GM19238 (cell line): Measurements from ENCODE around the gene ATG9B.
A peak's percentile ranks its signal among the peaks of the same experiment; 100 is the strongest.

ENCODE experiments used
- DNase-seq: peaks from one replicate; pipeline ENCODE4 v3.0.0; 2011; ENCODE audit warnings: low spot score; ENCODE audit not compliant: insufficient read length

The ATG9B gene

DNA sequence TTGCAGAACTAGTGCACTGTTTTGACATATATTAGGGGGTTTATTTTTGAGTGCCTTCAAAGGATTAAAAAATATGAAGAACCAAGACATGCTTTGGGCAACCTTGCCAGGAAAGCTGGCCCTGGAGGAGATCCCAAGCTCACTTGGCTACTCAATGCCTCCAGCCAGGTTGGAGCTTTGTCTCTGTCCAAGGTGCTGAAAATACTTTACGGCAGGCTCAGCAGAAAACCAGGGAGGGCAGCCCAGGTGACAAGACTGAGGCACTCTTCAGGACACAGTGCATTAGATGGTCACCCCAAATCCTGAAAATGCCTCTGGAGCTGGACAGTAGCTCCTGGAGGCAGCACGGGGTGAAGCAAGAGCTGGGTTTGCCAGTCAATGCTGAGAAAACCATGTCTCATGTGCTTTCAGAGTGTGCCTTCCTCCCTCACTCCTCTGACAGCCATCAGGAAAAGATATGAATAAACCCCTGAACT lies 40.4 kb downstream of the ATG9B start:
- no peak for DNase-seq

DNA sequence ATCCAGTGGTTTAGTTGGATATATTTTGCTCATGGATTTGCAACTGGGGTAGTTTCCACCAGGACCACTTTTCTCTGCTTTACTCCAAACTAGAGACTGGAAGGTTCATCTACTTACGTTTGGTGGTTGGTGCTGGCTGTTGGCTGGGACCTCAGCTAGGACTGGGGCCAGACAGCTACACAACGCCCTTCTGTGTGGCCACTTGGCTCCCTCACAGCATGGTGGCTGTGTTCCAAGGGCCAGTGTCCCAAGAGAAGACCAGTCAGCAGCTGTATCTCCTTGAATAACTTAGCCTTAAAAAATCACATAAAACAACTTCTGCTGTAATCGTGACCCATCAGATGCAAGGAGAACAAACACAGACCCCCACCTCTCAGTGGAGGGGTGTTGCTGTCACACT lies 41.9 kb downstream of the ATG9B start:
- no peak for DNase-seq

DNA sequence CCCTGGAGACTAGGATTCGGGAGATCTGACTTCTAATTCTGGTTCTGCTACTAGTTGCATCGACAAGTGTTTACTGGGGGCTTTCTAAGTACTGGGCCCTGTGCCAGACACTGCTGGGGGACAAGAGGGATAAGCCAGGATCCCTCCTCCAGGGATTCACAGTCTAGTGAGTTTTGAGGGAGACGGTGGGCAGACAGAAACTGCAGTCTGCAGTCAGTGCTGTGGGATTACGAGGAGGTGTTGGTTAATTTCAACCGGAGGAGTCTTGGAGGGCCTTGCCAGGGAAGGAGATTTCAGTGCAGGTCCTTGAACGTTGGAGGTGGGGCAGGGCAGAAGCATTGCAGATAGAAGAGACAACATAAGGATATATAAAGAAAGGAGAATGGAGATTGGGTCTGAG lies 42.6 kb downstream of the ATG9B start:
- no peak for DNase-seq

DNA sequence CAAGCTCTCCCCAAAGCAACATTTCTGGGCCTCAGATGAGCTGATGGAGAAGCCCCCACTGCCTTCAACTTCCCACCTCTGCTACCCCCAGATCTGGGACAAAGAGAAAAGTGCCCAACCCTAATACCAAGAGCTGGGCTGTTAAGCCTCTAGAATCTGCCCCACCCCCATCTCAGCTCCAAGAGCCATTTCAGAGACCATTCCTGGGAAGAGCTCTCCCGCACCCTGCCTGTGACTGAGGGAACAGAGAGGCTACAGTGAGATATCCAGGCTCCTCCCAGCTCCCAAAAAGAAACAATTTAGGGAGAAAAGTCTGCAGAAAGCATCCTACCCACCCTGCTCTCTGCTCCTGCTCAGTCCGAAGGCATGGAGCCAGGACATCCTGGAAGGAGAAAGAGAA lies 43.6 kb downstream of the ATG9B start:
- no peak for DNase-seq

DNA sequence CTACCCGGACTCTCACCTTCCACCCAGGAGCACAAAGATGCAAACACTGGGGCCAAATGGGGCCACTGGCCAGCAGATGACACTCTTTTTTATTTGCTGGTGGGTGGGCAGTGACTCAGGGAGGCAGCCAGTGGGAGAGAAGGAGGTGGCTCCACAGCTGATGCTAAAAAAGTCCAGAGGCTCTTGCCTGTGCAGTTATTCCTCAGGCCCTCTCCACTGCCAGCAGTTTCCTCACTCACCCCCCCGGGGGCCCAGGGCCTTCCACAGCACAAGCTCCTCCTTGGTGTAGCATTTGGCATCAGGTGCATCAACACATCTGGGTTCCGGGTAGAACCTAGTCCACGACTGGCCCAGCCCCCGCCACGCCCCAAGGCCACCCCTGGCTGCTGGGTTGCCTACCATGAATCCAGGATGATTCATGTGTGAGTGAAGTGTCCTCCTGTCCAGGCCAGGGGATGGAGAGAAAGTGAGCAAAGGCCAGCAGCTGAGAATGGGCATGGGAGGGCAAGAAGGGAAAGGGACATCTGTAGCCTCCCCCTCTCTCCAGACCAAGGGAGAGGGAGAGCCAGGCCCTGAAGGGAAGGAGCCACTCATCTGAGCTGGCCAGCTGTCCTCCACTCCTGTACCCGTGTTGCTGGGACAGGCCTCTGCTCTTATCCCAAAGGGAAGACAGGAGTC lies 44.4 kb downstream of the ATG9B start:
- no peak for DNase-seq

DNA sequence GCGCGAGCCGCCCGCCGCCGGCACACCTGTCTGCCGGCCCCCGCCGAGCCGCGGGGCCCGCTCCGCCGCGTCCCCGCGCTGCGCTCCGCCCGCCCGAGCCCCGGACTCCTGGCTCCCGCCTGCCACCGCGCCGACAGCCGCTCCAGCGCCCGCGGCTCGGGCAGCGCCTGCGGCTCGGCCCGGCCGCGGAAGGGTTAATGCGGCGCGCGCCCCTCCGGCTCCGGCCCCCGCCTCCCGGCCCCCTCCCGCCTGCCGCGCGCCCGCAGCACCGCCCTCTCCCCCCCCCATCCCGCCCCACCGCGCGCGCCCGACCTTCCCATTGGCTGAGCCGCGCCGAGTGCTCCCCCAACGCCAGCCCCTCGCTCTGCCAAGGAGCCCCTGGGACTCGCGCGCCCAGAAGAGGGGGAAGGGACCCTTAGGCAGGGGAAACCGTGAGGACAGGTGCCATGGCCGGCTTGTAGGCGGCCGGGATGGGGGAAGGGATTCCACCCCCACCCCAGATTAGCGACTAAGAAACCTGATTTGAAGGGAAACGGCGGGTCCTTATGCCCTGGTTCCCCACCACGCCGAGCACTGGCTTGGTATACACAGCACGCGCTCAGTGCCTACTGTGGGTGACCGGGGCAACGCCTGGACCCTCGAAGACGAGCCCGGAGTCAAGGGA lies 46.0 kb downstream of the ATG9B start, which contains the start of gene KCNH2:
KCNH2 (minus strand) TSS at position 196 of the 664 bp plus-strand sequence. CDS start 408 bp downstream, outside the sequence.
- DNase-seq = no peak

DNA sequence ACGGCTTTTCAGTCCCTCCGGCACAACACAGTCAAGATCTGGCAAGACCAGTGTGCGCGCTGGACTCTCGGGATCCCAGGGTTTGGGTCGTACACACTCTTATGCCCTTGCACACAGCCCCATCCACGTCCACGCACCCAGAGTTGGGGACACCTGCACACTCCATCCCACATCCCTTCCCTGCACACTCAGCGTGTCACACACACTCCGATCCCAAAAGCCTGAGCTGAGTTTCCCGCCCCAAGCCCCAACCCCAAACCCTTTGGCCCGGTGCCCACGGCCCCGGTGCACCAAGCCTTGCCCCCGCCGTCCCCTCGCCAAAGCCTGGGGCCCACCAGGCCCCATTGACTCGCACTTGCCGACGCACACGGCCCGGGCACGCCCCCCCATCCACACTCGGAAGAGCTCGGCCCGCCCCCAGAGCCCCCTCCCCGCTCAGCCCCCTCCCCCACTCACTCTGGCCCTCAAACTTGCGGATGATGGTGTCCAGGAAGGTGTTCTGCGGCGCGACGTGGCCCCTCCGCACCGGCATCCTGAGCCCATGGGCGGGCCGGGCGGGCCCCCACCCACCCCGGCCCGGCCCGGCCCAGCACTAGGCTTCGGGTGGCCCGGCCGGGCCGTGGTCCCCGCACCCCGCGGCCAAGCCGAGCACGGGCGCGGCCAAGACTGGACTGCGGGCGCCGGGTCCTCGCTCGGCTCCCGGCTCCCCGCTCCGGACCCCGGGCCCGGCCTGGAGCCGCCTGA lies 46.7 kb downstream of the ATG9B start:
- DNase-seq = no peak

DNA sequence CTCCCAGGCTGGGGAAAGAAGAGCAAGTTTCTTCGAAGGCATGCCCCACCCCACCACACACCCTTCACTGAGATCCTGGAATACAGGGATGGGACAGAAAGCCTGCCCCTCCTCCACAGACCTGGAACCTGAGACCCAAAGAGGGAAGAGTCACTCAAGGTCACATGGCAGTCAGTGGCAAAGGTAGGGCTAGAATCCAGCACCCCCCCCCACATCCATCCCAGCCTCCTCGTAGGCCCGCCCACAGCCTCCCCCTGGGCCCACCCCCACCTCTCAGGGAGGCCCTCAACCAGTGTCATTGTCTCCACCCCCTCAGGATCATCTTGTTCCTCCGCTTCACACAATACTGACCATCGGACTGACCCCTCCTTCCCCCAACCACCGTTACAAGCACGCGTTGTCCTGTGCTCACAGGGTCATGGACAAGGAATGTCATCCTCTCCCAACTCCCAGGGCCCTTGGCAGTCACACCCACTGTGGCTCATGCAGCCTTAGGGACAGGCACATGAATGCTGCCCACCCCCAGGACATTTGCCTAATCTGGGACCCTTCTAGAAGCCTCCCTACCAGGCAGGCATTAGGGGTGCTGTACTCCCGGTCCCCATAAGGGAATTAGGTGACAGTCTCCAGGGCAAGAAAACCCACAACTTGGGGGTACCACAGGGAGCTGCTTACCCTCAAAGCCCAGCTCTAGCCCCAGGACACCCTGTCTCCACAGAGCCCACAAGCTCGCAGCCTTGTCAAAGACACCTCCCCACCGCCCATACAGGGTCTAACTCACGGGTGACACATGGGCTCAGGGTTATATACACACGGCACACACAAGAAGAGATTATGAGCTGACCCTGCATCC lies 47.5 kb downstream of the ATG9B start:
- no peak for DNase-seq

DNA sequence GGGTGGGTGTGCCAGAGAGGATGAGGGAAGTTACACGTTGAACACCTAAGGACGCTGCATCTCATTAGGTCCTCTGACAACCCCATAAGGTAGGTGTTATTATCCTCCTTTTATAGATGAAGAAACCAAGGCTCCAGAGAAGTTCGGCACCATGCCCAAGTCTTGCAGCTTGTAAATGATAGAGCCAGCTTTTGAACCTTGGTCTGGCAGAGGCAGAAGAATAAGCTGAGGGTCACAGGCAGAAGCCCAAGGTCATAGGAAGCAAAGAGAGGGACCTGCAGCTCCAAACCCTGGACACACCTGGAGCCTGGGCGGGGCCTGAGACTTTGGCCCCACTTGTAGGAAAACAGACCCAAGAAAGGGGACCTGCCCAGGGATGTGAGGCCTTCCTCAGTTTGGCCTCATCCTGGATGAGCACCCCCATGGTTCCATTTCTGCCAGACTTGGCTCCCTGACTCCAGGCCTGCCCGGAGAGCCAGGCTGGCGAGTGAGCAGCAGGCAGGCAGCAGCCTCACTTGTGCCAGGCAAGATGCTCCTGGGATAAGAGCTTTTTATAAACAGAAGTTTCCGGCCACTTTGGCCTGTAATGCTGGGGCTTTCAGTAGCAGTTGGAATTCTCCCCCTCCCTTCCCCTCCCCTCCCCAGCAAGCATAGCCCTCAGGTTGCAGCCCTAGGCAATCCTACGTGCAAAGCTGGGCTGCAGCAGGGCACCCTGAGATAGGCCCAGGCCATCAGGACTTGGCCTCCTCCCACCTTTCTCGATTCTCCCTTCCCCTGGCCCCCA lies 48.6 kb downstream of the ATG9B start:
- no peak for DNase-seq

DNA sequence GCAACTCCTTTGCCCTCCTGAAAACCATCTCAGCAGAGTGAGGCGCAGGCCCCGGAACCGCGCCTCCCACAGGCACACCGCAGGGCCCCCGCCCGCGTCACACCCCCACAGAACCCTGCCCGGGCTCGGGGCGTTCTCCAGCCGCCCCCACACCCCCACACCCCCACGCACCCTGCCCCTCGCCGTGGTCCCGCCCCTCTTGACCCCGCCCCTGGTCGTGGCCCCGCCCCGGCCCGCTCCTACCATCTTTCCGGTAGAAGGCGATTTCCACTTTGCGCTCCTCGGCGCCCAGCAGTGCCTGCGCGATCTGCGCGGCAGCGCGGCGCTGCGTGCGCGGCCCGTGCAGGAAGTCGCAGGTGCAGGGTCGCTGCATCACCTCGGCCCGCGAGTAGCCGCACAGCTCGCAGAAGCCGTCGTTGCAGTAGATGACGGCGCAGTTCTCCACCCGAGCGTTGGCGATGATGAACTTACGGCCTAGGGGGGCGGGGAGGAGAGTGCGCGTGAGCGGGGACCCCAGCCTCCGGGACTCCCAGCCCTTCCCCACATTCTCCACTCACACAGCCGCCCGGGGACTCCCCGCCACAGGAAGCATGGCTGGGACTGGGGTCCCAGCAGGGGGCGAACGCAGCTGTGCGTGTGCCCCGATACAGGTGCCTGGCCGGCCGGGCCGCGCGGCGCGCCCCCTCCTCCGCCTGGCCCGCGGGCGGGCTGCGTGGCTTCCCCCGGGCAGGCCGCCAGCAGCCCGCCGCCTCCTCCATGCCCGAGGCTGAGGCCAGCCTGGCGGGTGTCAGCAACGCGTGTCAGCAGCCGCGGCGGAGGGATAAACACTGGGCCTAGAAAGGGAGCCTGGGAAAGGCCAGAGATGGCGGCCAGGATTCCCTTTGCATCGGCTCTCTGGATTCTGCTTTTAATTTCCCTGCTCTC lies 49.6 kb downstream of the ATG9B start:
- DNase-seq = peak; percentile 64

DNA sequence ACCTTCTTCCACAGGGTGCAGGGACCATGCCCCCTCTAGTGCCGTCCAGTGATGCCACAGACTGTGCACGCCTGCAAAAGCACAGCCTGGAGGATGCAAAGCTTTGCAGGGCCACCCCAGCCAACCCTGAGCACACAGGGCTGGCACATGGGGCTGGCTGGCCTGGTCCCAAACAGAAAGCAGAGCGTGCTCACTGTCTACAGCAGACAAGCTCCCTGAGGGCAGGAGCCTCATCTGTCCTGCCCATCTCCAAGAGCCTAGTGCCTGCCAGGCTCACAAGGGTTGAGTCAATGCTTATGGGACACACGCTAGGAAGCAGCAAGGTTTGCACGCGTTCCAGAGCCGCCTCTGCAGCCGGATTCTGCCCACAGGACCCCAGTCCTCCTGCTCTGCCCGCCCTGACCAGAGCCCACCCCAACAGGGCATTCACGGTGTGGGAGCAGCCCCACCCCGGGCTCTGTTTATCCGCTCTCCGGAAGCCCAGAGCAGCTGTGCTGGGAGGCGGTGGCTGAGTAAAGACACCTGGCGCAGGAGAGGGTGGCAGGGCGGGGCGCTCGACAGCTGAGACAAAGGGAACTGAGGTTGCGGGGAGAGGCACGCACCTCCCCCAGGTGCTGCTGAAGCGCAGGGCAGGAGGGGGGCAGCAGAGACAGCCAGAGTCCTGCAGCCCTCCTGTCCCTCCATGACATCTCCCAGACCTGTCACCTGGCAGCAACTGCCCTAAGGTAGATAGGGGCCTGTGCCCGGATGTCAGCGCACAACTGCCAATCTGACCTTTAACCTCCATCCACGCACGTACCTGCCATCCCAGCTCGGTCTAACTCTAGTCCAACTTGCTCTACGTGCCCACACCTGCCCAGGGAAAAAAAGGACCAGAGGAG lies 50.5 kb downstream of the ATG9B start:
- no peak for DNase-seq

DNA sequence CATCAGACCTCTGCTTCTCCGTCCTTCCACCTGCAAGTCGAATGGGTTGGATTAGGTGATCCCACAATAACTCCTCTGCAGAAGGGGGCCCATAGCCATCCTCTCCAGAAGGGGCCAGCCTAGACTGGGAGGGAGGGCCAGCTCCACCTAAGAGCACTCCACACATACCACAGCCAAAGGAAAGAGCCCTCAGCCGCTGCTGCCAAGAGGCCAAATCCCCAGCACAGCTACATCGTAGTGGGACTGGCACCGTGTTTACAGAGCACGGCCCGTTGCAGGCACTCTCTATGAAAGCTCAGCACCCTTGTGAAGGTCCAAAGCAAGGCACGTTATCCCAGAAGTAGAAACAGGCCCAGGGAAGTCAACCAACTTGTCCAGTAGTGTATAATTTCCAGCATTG lies 51.6 kb downstream of the ATG9B start:
- no peak for DNase-seq

DNA sequence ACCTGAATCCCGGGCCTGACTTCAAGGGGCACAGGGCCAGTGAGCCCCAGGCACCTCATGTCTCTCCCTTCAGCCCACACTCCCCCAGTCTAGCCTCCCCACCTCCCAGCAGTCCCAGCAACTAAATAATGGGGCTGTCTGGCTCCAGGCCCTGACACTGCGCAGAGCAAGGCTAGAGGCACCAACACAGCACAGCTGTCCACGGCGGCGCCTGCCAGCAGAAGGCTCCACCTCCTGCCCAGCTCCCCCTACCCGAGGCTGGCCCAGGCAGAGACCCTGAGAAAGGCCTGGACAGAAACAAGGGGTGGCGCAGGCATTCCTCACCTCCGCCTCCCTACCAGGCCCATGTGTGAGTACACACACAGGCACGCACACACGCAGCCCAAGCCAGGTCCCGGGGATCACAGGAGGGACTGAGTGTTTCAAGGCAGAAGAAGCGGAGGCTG lies 52.2 kb downstream of the ATG9B start:
- DNase-seq = no peak

DNA sequence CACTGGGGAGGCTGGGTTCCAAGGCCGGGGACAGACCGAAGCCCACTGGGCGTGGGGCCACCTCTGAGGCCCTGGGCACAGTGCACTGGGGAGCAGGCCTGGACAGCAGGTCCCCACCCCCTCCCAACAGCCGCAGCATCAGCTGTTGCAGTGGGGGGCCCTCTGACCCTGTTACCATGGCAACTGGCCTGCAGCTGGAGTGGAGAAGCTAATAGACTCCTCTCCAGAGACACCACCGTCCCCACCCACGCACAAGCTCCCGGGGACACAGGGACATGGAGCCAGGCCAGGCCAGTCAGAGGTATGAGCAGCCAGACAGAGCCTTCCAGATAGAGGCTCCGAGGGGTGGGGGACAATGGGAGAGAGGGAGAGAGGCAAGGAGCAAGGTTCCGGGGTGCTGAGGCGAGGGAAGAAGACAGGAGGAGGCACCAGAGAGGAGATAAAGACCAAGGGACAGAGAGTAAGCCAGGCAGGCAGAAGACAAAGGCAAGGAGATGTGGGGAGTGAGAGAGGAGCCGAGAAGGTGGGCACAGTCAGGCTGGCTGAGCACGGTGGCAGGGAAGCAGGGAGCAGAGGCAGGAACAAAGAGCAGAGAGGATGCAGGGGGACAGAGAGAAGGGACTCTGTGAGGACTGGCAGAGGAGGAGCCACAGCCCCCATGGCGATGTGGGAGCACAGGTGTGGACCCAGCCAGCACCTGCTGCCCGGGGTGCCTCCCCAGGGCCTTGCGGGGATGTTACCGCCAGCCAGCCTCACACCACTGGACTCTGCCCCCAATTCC lies 52.9 kb downstream of the ATG9B start:
- no peak for DNase-seq

DNA sequence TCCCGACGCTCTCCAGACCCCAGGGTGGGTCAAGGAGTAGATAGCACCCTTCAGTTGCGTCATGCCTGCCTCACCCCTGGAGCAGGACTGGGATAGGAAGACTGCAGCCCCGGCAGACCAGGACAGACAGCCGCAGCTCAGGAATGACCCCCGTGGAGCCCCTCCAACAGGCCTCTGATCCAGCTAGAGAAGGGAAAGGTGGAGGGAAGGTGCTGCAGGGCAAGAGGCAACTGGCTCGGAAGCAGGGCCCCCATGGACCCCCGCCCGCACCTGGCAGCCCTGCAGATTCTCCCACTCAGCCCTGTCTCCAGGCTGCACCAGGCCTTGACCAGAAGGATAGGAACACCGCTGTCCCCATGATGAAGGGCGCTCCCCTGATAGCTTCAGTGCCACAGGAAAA lies 53.9 kb downstream of the ATG9B start:
- DNase-seq = no peak

DNA sequence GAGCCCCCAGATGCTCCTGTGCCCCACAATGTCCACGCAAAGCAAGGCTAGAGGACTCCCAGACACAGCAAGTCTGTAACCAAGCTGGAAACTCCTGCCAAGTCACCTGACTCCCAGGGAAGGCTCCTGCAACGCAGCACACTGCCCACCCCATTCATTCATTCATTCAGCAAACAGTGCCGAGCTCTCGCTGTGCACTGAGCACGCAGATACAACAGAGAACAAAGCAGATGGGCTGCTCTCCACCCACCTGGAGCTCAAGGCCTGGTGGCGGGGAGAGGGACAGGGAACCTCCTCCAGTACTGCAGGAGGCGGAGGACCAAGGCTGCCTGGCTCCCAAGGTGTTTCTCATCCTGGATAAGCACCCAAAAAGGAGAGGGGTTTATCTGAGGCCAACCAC lies 54.8 kb downstream of the ATG9B start:
- DNase-seq = no peak

DNA sequence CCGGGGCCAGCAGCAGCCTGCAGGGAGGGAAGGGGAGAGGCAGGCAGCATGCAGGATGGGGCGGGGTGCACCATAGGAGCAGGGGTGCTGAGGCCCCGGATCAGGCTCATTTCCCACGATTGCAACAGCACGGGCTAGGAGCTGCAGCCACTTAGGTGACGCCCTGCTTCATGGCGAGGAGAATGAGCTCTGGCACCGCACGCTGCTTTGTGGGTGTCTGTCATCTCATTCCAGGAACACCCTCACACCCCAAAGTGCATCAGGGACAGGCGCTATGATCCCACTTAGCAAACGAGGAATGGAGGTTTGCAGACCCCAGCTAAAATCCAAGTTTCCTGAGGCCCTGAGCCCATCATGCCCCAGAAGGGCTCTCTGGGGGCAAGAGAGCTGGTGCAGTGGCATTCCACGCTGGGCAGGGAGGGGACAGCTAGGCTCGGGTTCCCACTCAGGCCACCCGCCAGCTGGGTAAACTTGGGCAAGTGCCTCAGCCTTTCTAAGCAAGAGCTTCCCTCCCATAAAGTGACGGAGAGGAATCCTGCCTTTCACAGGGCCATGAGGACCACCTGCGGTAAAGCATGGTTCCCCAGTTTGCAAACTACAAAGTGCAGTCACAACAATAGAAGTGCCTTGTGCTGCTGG lies 55.4 kb downstream of the ATG9B start:
- no peak for DNase-seq
